ENCODE data around the gene TTC16.
"Not testable (repeated sequence)": the region's sequence is repeated elsewhere in the genome, so short reads cannot be mapped to it uniquely, and the experiment has no call there.

Gene TTC16

DNA sequence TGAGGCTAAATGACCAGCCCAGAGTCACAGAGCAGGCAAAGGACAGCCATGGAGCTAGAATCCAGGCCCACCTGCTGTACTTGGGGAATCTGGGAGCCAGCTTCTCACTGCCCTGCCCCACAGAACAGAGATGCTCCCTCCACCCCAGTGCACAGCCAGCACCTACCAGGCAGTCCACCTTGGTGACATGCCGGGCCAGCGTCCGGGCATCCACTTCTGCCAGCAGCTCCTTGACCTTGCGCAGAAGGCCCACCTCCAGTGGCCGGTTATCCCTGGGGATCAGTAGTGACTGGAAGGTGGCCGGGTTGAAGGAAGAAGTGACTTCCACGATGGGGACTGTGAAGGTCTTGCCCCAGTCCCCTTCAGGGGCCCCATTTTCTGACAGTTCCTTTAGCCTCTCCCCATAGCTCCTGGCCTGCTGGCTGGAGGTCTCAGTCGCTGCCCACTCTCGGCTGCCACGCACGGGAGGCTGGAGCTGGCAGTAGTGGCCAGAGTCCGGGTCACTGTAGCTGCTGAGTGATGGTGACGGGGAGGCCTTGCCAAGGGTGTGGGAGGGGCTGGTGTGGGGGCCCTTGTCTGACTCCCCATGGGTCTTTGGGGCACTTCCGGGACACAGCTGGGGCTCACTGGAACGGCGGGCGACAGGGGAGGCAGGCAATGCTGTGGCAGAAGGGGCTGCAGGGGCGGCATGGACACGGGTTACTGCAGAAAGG is 28.7 kb downstream of the TTC16 start:
- DNase-seq = no peak

GRCh38 chr9:127746959-127747569 is 31.2 kb downstream of the TTC16 start:
- DNase-seq = no peak

- DNase-seq = no peak
These were observed 33.4 kb downstream of the TTC16 start for GRCh38 chr9:127749090-127749787.

DNA sequence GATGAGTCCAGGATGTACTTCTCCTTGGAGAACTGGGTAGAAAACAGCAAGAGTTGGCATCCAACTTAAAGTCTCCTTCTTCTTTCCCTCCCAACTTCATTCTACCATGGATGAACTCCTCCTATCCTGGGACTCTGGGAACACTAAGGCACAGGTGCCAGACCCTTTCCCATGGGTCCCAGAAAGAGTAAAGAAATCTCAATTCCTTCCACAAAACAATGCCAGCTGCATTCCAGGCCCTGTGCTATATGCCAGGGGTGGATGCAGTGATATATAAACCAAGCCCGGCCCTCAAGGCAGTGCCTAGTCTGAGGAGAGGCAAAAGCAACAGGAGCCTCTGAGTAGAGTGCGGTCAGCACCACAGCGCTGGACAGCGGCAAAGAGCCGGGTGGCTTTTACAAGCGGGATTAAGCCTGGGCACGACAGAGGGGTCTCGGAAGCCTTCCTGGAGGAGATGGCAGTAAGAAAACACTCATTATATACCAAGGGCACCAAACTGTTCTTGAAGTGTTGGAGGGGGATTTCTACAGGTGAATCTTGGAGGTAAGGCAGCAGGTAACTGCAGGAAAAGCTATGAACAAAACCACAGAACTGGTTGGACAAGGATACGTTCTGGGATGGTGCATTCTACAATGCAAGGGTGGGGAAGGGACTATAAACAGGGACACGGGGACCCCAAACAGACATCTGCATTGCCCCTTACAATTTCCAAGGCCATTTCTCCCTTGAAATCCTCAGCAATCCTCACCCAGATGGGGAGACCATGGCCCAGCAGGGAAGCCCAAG is 35.6 kb downstream of the TTC16 start:
- DNase-seq = no peak

DNA sequence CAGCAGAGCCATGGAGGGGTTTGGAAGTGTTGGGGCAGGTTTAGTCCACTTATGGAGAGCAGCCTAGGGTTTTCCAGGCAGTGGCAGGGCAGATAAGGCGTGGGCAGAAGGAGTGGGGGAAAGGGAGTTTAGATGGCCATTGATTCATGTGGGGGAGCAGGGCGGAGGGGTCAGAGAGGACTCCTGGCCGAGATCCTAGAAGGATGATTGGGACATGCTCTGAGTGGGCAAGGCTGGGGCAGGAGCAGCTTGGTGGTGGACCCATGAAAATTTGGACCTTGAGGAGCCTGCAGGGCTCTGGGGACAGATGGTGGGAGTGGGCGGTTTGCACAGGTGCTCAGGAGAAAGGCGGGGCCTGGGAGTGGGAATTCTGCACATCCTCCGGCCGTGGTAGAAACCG is 37.3 kb downstream of the TTC16 start:
- no peak for DNase-seq

GRCh38 chr9:127753622-127754021 is 37.7 kb downstream of the TTC16 start:
- no peak for DNase-seq

DNA sequence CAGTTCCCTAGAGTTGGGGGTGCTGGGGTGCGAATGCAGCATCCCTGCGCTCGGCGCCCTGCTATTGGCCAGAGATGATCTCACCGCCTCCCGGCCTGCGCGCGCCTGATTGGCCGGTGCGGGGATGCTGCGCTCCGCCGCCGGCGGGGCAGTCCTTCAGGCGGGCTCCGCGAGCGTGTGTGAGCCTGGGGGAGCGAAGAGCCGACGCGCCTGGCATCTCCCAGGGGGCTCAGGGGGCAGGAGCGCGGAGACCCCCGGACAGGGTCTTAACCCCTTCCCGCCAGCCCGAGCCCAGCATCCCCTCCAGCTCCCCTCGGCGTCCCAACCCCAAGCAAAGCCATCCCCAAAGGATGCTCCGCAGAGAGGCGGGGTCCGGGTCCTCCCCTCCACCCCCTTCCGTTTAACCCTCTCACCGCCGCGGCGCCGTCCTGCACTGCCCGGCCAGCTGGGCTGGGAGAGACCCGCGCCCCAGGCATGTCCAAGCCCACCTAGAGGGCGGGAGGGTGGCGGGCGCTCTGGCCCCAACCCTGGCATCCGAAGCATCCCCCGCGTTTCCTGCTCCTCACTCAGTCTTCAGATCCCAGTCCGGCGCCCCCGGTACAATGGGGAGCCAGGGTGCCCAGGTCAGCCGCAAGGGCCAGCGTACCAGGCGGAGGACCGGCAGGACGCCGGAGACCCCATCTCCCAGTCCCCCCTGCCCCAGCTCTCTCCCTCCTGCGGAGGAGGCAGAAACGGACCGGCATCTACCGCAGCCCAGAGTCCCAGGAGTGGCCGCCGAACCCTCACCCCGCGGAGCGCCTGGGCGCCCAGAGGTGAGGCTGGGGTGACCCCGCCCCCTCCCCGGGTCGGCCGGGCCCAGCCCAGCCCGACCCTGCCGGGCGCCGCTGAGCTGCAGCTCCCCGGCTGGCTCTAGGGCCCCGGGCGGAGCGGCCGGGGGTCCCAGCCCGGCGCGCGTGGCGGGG is 38.5 kb downstream of the TTC16 start:
- peak; percentile 30 for DNase-seq

DNA sequence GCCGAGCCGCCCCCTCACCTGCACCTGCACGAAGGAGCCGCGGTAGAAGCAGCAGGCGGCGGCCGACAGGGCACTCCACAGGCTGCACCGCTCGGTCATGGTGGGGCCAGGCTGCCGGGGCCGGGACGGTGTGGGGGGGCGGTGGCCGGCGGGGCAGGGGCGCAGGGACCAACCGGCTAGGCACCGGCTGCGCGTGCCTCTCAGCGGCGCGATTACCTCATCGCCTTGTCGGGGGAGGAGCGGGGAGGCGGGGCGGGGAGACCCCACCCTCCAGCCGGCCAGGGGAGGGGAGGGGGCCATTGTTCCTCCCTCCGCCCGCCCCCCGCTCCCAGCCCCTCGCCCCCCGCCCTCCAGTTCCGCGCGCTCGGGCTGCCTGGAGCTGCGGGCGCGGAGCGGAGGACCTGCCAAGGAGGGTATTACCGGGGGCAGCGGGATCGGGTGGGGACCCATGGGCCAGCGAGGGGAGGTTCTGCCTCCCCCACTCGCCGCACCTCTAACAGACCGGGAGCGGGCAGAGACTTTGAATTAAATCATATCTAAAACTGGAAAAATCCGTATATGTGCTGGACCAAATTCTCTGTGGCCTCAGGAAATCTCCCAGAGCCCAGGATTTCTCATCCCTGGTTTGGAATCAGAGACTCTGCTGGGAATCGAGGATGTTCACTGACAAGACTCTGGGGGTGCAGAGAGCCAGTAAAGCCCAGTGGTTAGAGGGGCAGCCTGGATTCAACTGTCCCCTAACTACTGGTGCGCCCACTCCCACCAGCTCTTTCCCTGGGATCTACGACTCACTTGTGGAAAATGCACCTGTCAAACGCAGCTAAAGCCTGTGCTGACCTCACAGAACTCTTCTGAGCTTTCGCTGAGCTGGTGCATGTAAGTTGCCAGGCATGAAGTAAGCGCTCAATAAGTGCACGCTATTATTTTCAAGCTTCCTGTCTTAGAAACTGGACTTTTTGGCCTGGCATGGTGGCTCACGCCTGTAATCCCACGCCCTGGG is 39.5 kb downstream of the TTC16 start:
- no peak for DNase-seq

GRCh38 chr9:127756233-127756632 is 40.4 kb downstream of the TTC16 start:
- DNase-seq = no peak

GRCh38 chr9:127756776-127757175 is 40.9 kb downstream of the TTC16 start:
- not testable (repeated sequence) for DNase-seq

GRCh38 chr9:127758843-127759242 is 43.0 kb downstream of the TTC16 start:
- no peak for DNase-seq

DNA sequence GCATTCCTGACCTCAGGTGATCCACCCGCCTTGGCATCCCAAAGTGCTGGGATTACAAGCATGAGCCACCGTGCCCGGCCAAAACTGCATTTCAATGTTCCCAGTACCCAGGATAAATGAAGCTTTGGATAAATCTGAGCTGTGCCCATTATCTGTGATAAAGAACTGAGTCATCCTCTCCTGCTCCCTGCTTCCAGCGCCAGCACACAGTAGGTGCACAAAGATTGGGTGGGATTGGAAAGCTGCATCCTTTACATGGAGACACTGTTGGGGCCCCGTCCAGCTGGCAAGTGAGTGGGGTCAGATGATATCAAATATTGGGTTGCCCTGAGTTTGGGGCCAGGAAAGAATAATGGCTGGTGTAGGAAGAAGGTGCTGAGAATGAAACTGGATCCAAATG is 45.2 kb downstream of the TTC16 start:
- DNase-seq = no peak

DNA sequence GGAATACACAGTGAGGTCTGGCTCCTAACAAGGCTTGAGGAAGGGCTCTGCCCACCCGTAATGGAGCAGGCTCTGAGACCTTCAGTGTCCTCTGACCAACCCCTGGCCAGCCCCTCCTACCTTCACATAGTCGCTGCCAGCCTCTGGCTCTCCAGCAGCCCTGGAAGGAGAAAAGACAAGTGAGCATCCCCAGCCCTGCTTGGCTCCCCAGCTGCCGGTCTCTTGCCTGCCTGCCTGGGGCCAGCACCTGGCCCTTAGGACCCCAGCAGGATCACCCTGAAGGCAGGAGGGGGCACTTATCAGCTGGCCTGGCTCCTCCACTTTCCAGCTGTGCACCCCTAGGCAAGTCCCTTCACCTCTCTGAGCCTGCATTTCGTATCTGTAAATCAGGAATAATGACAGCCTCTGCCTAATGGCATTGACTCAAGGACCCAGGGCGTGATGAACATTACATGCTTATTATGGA is 45.6 kb downstream of the TTC16 start:
- no peak for DNase-seq

- DNase-seq = no peak
These were observed 46.3 kb downstream of the TTC16 start for GRCh38 chr9:127762111-127762676.

GRCh38 chr9:127763918-127764384 is 48.1 kb downstream of the TTC16 start:
- no peak for DNase-seq

- DNase-seq = no peak
These were observed 49.5 kb downstream of the TTC16 start for GRCh38 chr9:127765418-127765817.

- no peak for DNase-seq
These were observed 51.5 kb downstream of the TTC16 start for GRCh38 chr9:127767410-127767809.

- no peak for DNase-seq
These were observed 52.0 kb downstream of the TTC16 start for GRCh38 chr9:127767909-127768331.

- DNase-seq = no peak
These were observed 52.8 kb downstream of the TTC16 start for GRCh38 chr9:127768698-127769097.

DNA sequence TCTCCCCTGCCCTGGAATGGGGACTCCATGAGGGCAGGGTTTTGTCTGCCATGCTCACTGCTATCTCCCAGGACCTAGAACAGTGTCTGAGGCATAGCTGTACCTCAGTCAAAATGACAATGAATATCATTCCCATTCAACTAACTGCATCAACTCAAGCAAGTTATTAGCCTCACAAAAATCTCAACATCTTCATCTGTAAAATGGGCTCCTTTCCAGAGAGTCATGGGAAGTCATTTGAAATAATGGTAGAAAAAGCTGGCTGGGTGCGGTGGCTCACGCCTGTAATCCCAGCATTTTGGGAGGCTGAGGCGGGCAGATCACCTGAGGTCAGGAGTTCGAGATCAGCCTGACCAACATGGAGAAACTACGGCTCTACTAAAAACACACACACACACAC is 53.2 kb downstream of the TTC16 start:
- no peak for DNase-seq

All from NCI-H1105 treated with DMSO at 0.1 percent for 48 hours (cell line).